Measurements from ENCODE around the gene SLC2A13.

Gene SLC2A13

GRCh38 chr12:39883411-39883810 is 222.5 kb downstream of the SLC2A13 start:
- H3K4me3 ChIP-seq (ENCODE audit: low read depth, low read length): no peak overlapping the region
- H2BK5ac ChIP-seq (ENCODE audit: low read depth, low read length, poor library complexity): no peak overlapping the region
- H4K12ac ChIP-seq (ENCODE audit: low read depth, low read length): no peak overlapping the region
- no peak overlapping the region for H3K18ac ChIP-seq (ENCODE audit: low read length)
- no peak overlapping the region for H2BK120ac ChIP-seq (ENCODE audit: insufficient read depth, low read length, poor library complexity)
- H3K14ac ChIP-seq (ENCODE audit: low read length): no peak overlapping the region
- H3K23ac ChIP-seq (ENCODE audit: low read length): no peak overlapping the region
- no peak for DNase-seq
- H3K4me2 ChIP-seq (ENCODE audit: low read length): no peak overlapping the region
- no peaks in the 10 kb centered on the region for H3K79me2 ChIP-seq (ENCODE audit: control insufficient read depth, insufficient read depth, low read length, poor library complexity)
- H3K79me1 ChIP-seq (ENCODE audit: low read length): no peaks in the 10 kb centered on the region
- no peak overlapping the region for H4K8ac ChIP-seq (ENCODE audit: low read depth, low read length)
- no CpG with 5 or more reads among the region's 2 CpGs for WGBS (ENCODE audit: extremely low coverage, insufficient coverage, insufficient read length)
- no peak overlapping the region for H2AK5ac ChIP-seq (ENCODE audit: low read length)
- no peak overlapping the region for H3K27ac ChIP-seq (ENCODE audit: low read depth, low read length)
- H2AFZ ChIP-seq (ENCODE audit: insufficient read depth, low read length, poor library complexity): no peak overlapping the region
- no peaks in the 10 kb centered on the region for H3K4me1 ChIP-seq (ENCODE audit: control insufficient read depth in 1 of 2, insufficient read depth in 2 of 2, low read length in 2 of 2)
- H4K91ac ChIP-seq (ENCODE audit: low read depth, low read length): no peak overlapping the region
- no peak overlapping the region for H3K9ac ChIP-seq (ENCODE audit: low read length)
- no peak overlapping the region for H2BK12ac ChIP-seq (ENCODE audit: low read length)
- no peak overlapping the region for H3K4ac ChIP-seq (ENCODE audit: low read depth, low read length)
- no peaks in the 10 kb centered on the region for H3K27me3 ChIP-seq (ENCODE audit: insufficient read depth, low read length)
- H3K9me3 ChIP-seq (ENCODE audit: insufficient read depth, low read depth, low read length): peaks cover 9% of the 10 kb centered on the region
- H3K36me3 ChIP-seq (ENCODE audit: control insufficient read depth in 1 of 2, insufficient read depth in 2 of 2, low read length in 2 of 2): no peaks in the 10 kb centered on the region

- H3K9me3 ChIP-seq (ENCODE audit: insufficient read depth, low read depth, low read length): peaks cover 12% of the 10 kb centered on the region
- no peaks in the 10 kb centered on the region for H3K36me3 ChIP-seq (ENCODE audit: control insufficient read depth in 1 of 2, insufficient read depth in 2 of 2, low read length in 2 of 2)
- H4K91ac ChIP-seq (ENCODE audit: low read depth, low read length): no peak overlapping the region
- H3K23ac ChIP-seq (ENCODE audit: low read length): no peak overlapping the region
- no peak overlapping the region for H3K9ac ChIP-seq (ENCODE audit: low read length)
- H3K4me1 ChIP-seq (ENCODE audit: control insufficient read depth in 1 of 2, insufficient read depth in 2 of 2, low read length in 2 of 2): no peaks in the 10 kb centered on the region
- H2BK5ac ChIP-seq (ENCODE audit: low read depth, low read length, poor library complexity): no peak overlapping the region
- no peak overlapping the region for H2BK120ac ChIP-seq (ENCODE audit: insufficient read depth, low read length, poor library complexity)
- no peak overlapping the region for H2AK5ac ChIP-seq (ENCODE audit: low read length)
- H3K4me2 ChIP-seq (ENCODE audit: low read length): no peak overlapping the region
- no peak for DNase-seq
- H3K79me2 ChIP-seq (ENCODE audit: control insufficient read depth, insufficient read depth, low read length, poor library complexity): no peaks in the 10 kb centered on the region
- H3K27ac ChIP-seq (ENCODE audit: low read depth, low read length): no peak overlapping the region
- no peak overlapping the region for H3K14ac ChIP-seq (ENCODE audit: low read length)
- no peak overlapping the region for H3K4ac ChIP-seq (ENCODE audit: low read depth, low read length)
- H2BK12ac ChIP-seq (ENCODE audit: low read length): no peak overlapping the region
- no peak overlapping the region for H4K8ac ChIP-seq (ENCODE audit: low read depth, low read length)
- H3K79me1 ChIP-seq (ENCODE audit: low read length): no peaks in the 10 kb centered on the region
- no peaks in the 10 kb centered on the region for H3K27me3 ChIP-seq (ENCODE audit: insufficient read depth, low read length)
- no peak overlapping the region for H3K4me3 ChIP-seq (ENCODE audit: low read depth, low read length)
- no peak overlapping the region for H2AFZ ChIP-seq (ENCODE audit: insufficient read depth, low read length, poor library complexity)
- H3K18ac ChIP-seq (ENCODE audit: low read length): no peak overlapping the region
- H4K12ac ChIP-seq (ENCODE audit: low read depth, low read length): no peak overlapping the region
Observed at GRCh38 chr12:39878753-39879152, 227.1 kb downstream of the SLC2A13 start.

- Histone ChIP-seq H4K8ac (ENCODE audit: low read depth, low read length) (no peak overlapping the region), H3K36me3 (ENCODE audit: control insufficient read depth in 1 of 2, insufficient read depth in 2 of 2, low read length in 2 of 2) (no peaks in the 10 kb centered on the region), H3K4ac (ENCODE audit: low read depth, low read length) (no peak overlapping the region), H3K27ac (ENCODE audit: low read depth, low read length) (no peak overlapping the region), H3K9ac (ENCODE audit: low read length) (no peak overlapping the region), H4K91ac (ENCODE audit: low read depth, low read length) (no peak overlapping the region), H3K27me3 (ENCODE audit: insufficient read depth, low read length) (no peaks in the 10 kb centered on the region), H3K9me3 (ENCODE audit: insufficient read depth, low read depth, low read length) (peaks cover 12% of the 10 kb centered on the region), H3K4me1 (ENCODE audit: control insufficient read depth in 1 of 2, insufficient read depth in 2 of 2, low read length in 2 of 2) (no peaks in the 10 kb centered on the region), H2BK12ac (ENCODE audit: low read length) (no peak overlapping the region), H3K4me2 (ENCODE audit: low read length) (no peak overlapping the region), H4K12ac (ENCODE audit: low read depth, low read length) (no peak overlapping the region), H3K79me1 (ENCODE audit: low read length) (no peaks in the 10 kb centered on the region), H3K14ac (ENCODE audit: low read length) (no peak overlapping the region), H3K18ac (ENCODE audit: low read length) (no peak overlapping the region), H2AFZ (ENCODE audit: insufficient read depth, low read length, poor library complexity) (no peak overlapping the region), H2BK120ac (ENCODE audit: insufficient read depth, low read length, poor library complexity) (no peak overlapping the region), H3K79me2 (ENCODE audit: control insufficient read depth, insufficient read depth, low read length, poor library complexity) (no peaks in the 10 kb centered on the region), H2AK5ac (ENCODE audit: low read length) (no peak overlapping the region), H3K23ac (ENCODE audit: low read length) (no peak overlapping the region), H2BK5ac (ENCODE audit: low read depth, low read length, poor library complexity) (no peak overlapping the region), H3K4me3 (ENCODE audit: low read depth, low read length) (no peak overlapping the region)
- no peak for DNase-seq
Observed at GRCh38 chr12:39875721-39876120, 230.2 kb downstream of the SLC2A13 start.

- Histone ChIP-seq H4K12ac (ENCODE audit: low read depth, low read length) (no peak overlapping the region), H3K4ac (ENCODE audit: low read depth, low read length) (no peak overlapping the region), H3K36me3 (ENCODE audit: control insufficient read depth in 1 of 2, insufficient read depth in 2 of 2, low read length in 2 of 2) (no peaks in the 10 kb centered on the region), H2BK120ac (ENCODE audit: insufficient read depth, low read length, poor library complexity) (no peak overlapping the region), H2AFZ (ENCODE audit: insufficient read depth, low read length, poor library complexity) (no peak overlapping the region), H3K27ac (ENCODE audit: low read depth, low read length) (no peak overlapping the region), H3K4me2 (ENCODE audit: low read length) (no peak overlapping the region), H3K27me3 (ENCODE audit: insufficient read depth, low read length) (no peaks in the 10 kb centered on the region), H4K91ac (ENCODE audit: low read depth, low read length) (no peak overlapping the region), H2BK5ac (ENCODE audit: low read depth, low read length, poor library complexity) (no peak overlapping the region), H2BK12ac (ENCODE audit: low read length) (no peak overlapping the region), H4K8ac (ENCODE audit: low read depth, low read length) (no peak overlapping the region), H3K79me2 (ENCODE audit: control insufficient read depth, insufficient read depth, low read length, poor library complexity) (no peaks in the 10 kb centered on the region), H3K4me3 (ENCODE audit: low read depth, low read length) (no peak overlapping the region), H3K23ac (ENCODE audit: low read length) (no peak overlapping the region), H3K9ac (ENCODE audit: low read length) (no peak overlapping the region), H3K14ac (ENCODE audit: low read length) (no peak overlapping the region), H3K9me3 (ENCODE audit: insufficient read depth, low read depth, low read length) (peaks cover 10% of the 10 kb centered on the region), H3K18ac (ENCODE audit: low read length) (no peak overlapping the region), H2AK5ac (ENCODE audit: low read length) (no peak overlapping the region), H3K79me1 (ENCODE audit: low read length) (no peaks in the 10 kb centered on the region), H3K4me1 (ENCODE audit: control insufficient read depth in 1 of 2, insufficient read depth in 2 of 2, low read length in 2 of 2) (no peaks in the 10 kb centered on the region)
- no CpG with 5 or more reads among the region's 2 CpGs for WGBS (ENCODE audit: extremely low coverage, insufficient coverage, insufficient read length)
- DNase-seq: no peak
Observed at GRCh38 chr12:39874785-39875184, 231.1 kb downstream of the SLC2A13 start.

GRCh38 chr12:39873065-39873464 is 232.8 kb downstream of the SLC2A13 start:
- H3K79me1 ChIP-seq (ENCODE audit: low read length): no peaks in the 10 kb centered on the region
- no peak overlapping the region for H2BK120ac ChIP-seq (ENCODE audit: insufficient read depth, low read length, poor library complexity)
- no peak overlapping the region for H3K4ac ChIP-seq (ENCODE audit: low read depth, low read length)
- no peaks in the 10 kb centered on the region for H3K27me3 ChIP-seq (ENCODE audit: insufficient read depth, low read length)
- no peak for DNase-seq
- WGBS (ENCODE audit: extremely low coverage, insufficient coverage, insufficient read length): no CpG with 5 or more reads among the region's 1 CpG
- H3K14ac ChIP-seq (ENCODE audit: low read length): no peak overlapping the region
- H3K23ac ChIP-seq (ENCODE audit: low read length): no peak overlapping the region
- no peak overlapping the region for H2AK5ac ChIP-seq (ENCODE audit: low read length)
- no peak overlapping the region for H3K27ac ChIP-seq (ENCODE audit: low read depth, low read length)
- H4K12ac ChIP-seq (ENCODE audit: low read depth, low read length): no peak overlapping the region
- H3K18ac ChIP-seq (ENCODE audit: low read length): no peak overlapping the region
- H2AFZ ChIP-seq (ENCODE audit: insufficient read depth, low read length, poor library complexity): no peak overlapping the region
- no peak overlapping the region for H3K4me3 ChIP-seq (ENCODE audit: low read depth, low read length)
- no peak overlapping the region for H2BK5ac ChIP-seq (ENCODE audit: low read depth, low read length, poor library complexity)
- no peaks in the 10 kb centered on the region for H3K4me1 ChIP-seq (ENCODE audit: control insufficient read depth in 1 of 2, insufficient read depth in 2 of 2, low read length in 2 of 2)
- no peak overlapping the region for H2BK12ac ChIP-seq (ENCODE audit: low read length)
- H4K8ac ChIP-seq (ENCODE audit: low read depth, low read length): no peak overlapping the region
- no peak overlapping the region for H3K4me2 ChIP-seq (ENCODE audit: low read length)
- no peaks in the 10 kb centered on the region for H3K36me3 ChIP-seq (ENCODE audit: control insufficient read depth in 1 of 2, insufficient read depth in 2 of 2, low read length in 2 of 2)
- H3K79me2 ChIP-seq (ENCODE audit: control insufficient read depth, insufficient read depth, low read length, poor library complexity): no peaks in the 10 kb centered on the region
- H3K9me3 ChIP-seq (ENCODE audit: insufficient read depth, low read depth, low read length): peaks cover 2% of the 10 kb centered on the region
- no peak overlapping the region for H3K9ac ChIP-seq (ENCODE audit: low read length)
- H4K91ac ChIP-seq (ENCODE audit: low read depth, low read length): no peak overlapping the region
